CD4-positive, CD25-positive, alpha-beta regulatory T cell (primary cell): Measurements from ENCODE around the gene SHANK3. TPM values are rescaled to one million over a fixed set of nuclear protein-coding genes. Genes with fewer than 3 reads are reported as not detected.
"Not testable (repeated sequence)": the region's sequence is repeated elsewhere in the genome, so short reads cannot be mapped to it uniquely, and the experiment has no call there.

ENCODE experiments used
- ATAC-seq, 2 donors: fragments of 150-1000 bp; cut with Tn5 transposase; one replicate each; pipeline ENCODE4 v1.10.0; 2021; ENCODE audit warnings: low read depth in 2 of 2, moderate number of reproducible peaks in 2 of 2, moderate library complexity in 1 of 2
- DNase-seq, 3 donors: peaks; one replicate each; pipeline versions ENCODE4 v3.0.0 to v3.0.0-alpha.2; 2012 to 2022; ENCODE audit warnings: mixed read lengths in 1 of 3
- H3K27ac ChIP-seq: one replicate; pipeline ENCODE4 v1.7.0; 2013; ENCODE audit warnings: mild to moderate bottlenecking, low read length; ENCODE audit not compliant: insufficient read depth, poor library complexity, severe bottlenecking
- H3K27me3 ChIP-seq: one replicate; pipeline ENCODE4 v1.7.0; 2013; ENCODE audit warnings: low read length; ENCODE audit not compliant: control insufficient read depth, insufficient read depth
- H3K36me3 ChIP-seq: one replicate; pipeline ENCODE4 v1.7.0; 2013; ENCODE audit warnings: mild to moderate bottlenecking, low read length, moderate library complexity; ENCODE audit not compliant: control insufficient read depth, insufficient read depth
- H3K4me1 ChIP-seq: 2 replicates; pipeline ENCODE4 v1.7.0; 2013; ENCODE audit warnings: mild to moderate bottlenecking, low read length; ENCODE audit not compliant: insufficient read depth, control insufficient read depth, poor library complexity, severe bottlenecking
- H3K4me3 ChIP-seq: one replicate; pipeline ENCODE4 v1.7.0; 2013; ENCODE audit warnings: low read depth, mild to moderate bottlenecking, low read length, moderate library complexity
- H3K9me3 ChIP-seq, 2 experiments: 1 replicate in 1 of 2; 2 replicates in 1 of 2; pipeline ENCODE4 v1.7.0; 2013; ENCODE audit warnings: low read length in 2 of 2, mild to moderate bottlenecking in 1 of 2, moderate library complexity in 1 of 2; ENCODE audit not compliant: control insufficient read depth in 2 of 2
- H3K27ac Mint-ChIP-seq, 3 donors: one replicate each; pipeline ENCODE4 v1.8.0; 2020 to 2022; ENCODE audit warnings: mild to moderate bottlenecking in 3 of 3, mixed read lengths in 3 of 3, moderate library complexity in 2 of 3
- H3K27me3 Mint-ChIP-seq: one replicate; pipeline ENCODE4 v1.8.0; 2022; ENCODE audit warnings: mild to moderate bottlenecking, mixed read lengths
- H3K36me3 Mint-ChIP-seq: one replicate; pipeline ENCODE4 v1.8.0; 2020; ENCODE audit warnings: mixed read lengths
- H3K4me1 Mint-ChIP-seq, 4 donors: one replicate each; pipeline ENCODE4 v1.8.0; 2020 to 2022; ENCODE audit warnings: mixed read lengths in 4 of 4, mild to moderate bottlenecking in 1 of 4
- H3K4me3 Mint-ChIP-seq, 4 donors: one replicate each; pipeline ENCODE4 v1.8.0; 2020 to 2022; ENCODE audit warnings: mild to moderate bottlenecking in 4 of 4, mixed read lengths in 4 of 4, moderate library complexity in 3 of 4
- H3K9me3 Mint-ChIP-seq, 7 donors: one replicate each; pipeline ENCODE4 v1.8.0; 2020 to 2022; ENCODE audit warnings: mixed read lengths in 7 of 7, mild to moderate bottlenecking in 3 of 7, moderate library complexity in 2 of 7
- polyA plus RNA-seq, 4 donors: library from polyadenylated mRNA; unstranded; fragments of 300-500 nt; fragmentation: Illumina TruSeq; gene quantifications; one replicate each; pipeline ENCODE4 v1.2.3, GENCODE V29; 2021
- total RNA-seq: library from RNA; stranded (reverse); gene quantifications from one replicate; pipeline ENCODE4 v1.2.3, GENCODE V29; 2022

SHANK3 gene
- total and polyA plus RNA-seq, 5 donors from 2014 or later: 0.67 TPM; not detected in 4

- H3K9me3 ChIP-seq: no peaks in the 10 kb centered on the region
- DNase-seq (peak; percentile 73 to 86 (median 81)), ATAC-seq (peak; percentile 90)
- Mint-ChIP-seq H3K27me3 (no peaks in the 10 kb centered on the region), H3K27ac (peak within 1 kb of the TSS; percentile 90 to 97 (median 94)), H3K9me3 (peaks cover 0 to 2% (median 0%) of the 10 kb centered on the region in 7 donors), H3K36me3 (peaks cover 4% of the 10 kb centered on the region), H3K4me1 (peaks cover 0 to 34% (median 14%) of the 10 kb centered on the region in 4 donors), H3K4me3 (peak within 1 kb of the TSS; percentile 90 to 94 (median 92))
- peak within 1 kb of the TSS; percentile 79 for H3K27ac ChIP-seq
- peak within 1 kb of the TSS; percentile 78 for H3K4me3 ChIP-seq
- no peaks in the 10 kb centered on the region for H3K27me3 ChIP-seq
- peaks cover 31% of the 10 kb centered on the region for H3K4me1 ChIP-seq
- H3K36me3 ChIP-seq: peaks cover 2% of the 10 kb centered on the region
Observed at GRCh38 chr22:50627642-50628542, 44.7 kb upstream of the SHANK3 start, which contains the start of gene ARSA. Gene ARSA (minus strand): TSS chr22:50628152. CDS start chr22:50627779, 373 bp downstream.

- H3K4me1 Mint-ChIP-seq: peaks cover 0 to 29% (median 14%) of the 10 kb centered on the region in 4 donors
- H3K27me3 Mint-ChIP-seq: no peaks in the 10 kb centered on the region
- Histone ChIP-seq H3K4me1 (peaks cover 25% of the 10 kb centered on the region), H3K27me3 (no peaks in the 10 kb centered on the region), H3K36me3 (peaks cover 2% of the 10 kb centered on the region), H3K27ac (peak overlapping the region; percentile 79), H3K9me3 (no peaks in the 10 kb centered on the region), H3K4me3 (peak overlapping the region; percentile 78)
- DNase-seq (peak in 1 of 3 donors; percentile 6), ATAC-seq (peak in 1 of 2 donors; percentile 11)
- H3K9me3 Mint-ChIP-seq: peaks cover 0 to 2% (median 0%) of the 10 kb centered on the region in 7 donors
- peak overlapping the region; percentile 90 to 94 (median 92) for H3K4me3 Mint-ChIP-seq
- H3K36me3 Mint-ChIP-seq: peaks cover 4% of the 10 kb centered on the region
- peak overlapping the region; percentile 90 to 97 (median 94) for H3K27ac Mint-ChIP-seq
Observed at GRCh38 chr22:50628543-50629134, 44.0 kb upstream of the SHANK3 start.

GRCh38 chr22:50630376-50630775 lies 42.2 kb upstream of the SHANK3 start:
- H3K4me1 Mint-ChIP-seq: peaks cover 0 to 26% (median 14%) of the 10 kb centered on the region in 4 donors
- no peak for ATAC-seq
- H3K4me3 ChIP-seq: no peak overlapping the region
- H3K27me3 ChIP-seq: no peaks in the 10 kb centered on the region
- H3K36me3 Mint-ChIP-seq: no peaks in the 10 kb centered on the region
- peaks cover 0 to 2% (median 0%) of the 10 kb centered on the region in 7 donors for H3K9me3 Mint-ChIP-seq
- H3K27ac ChIP-seq: no peak overlapping the region
- no peak for DNase-seq
- H3K36me3 ChIP-seq: no peaks in the 10 kb centered on the region
- no peak overlapping the region for H3K27ac Mint-ChIP-seq
- H3K27me3 Mint-ChIP-seq: no peaks in the 10 kb centered on the region
- H3K9me3 ChIP-seq: no peaks in the 10 kb centered on the region
- peaks cover 25% of the 10 kb centered on the region for H3K4me1 ChIP-seq
- no peak overlapping the region for H3K4me3 Mint-ChIP-seq

GRCh38 chr22:50633086-50633485 lies 39.5 kb upstream of the SHANK3 start:
- Histone ChIP-seq H3K27ac (no peak overlapping the region), H3K4me1 (peaks cover 9% of the 10 kb centered on the region), H3K27me3 (no peaks in the 10 kb centered on the region), H3K9me3 (no peaks in the 10 kb centered on the region), H3K4me3 (no peak overlapping the region), H3K36me3 (no peaks in the 10 kb centered on the region)
- ATAC-seq (no peak), DNase-seq (no peak)
- Mint-ChIP-seq H3K27ac (no peak overlapping the region), H3K4me3 (no peak overlapping the region), H3K9me3 (peaks cover 0 to 2% (median 0%) of the 10 kb centered on the region in 7 donors), H3K36me3 (no peaks in the 10 kb centered on the region), H3K27me3 (no peaks in the 10 kb centered on the region), H3K4me1 (peaks cover 0 to 18% (median 14%) of the 10 kb centered on the region in 4 donors)

GRCh38 chr22:50633771-50634170 lies 38.9 kb upstream of the SHANK3 start:
- H3K27me3 Mint-ChIP-seq: peaks cover 4% of the 10 kb centered on the region
- Histone ChIP-seq H3K27ac (no peak overlapping the region), H3K36me3 (no peaks in the 10 kb centered on the region), H3K4me3 (no peak overlapping the region), H3K9me3 (no peaks in the 10 kb centered on the region), H3K27me3 (no peaks in the 10 kb centered on the region), H3K4me1 (peaks cover 3% of the 10 kb centered on the region)
- H3K4me3 Mint-ChIP-seq: no peak overlapping the region
- no peak for DNase-seq
- H3K9me3 Mint-ChIP-seq: no peaks in the 10 kb centered on the region
- no peak overlapping the region for H3K27ac Mint-ChIP-seq
- ATAC-seq: no peak
- peaks cover 0 to 14% (median 8%) of the 10 kb centered on the region in 4 donors for H3K4me1 Mint-ChIP-seq
- no peaks in the 10 kb centered on the region for H3K36me3 Mint-ChIP-seq

GRCh38 chr22:50635591-50635990 lies 37.0 kb upstream of the SHANK3 start:
- DNase-seq: no peak
- no peaks in the 10 kb centered on the region for H3K9me3 Mint-ChIP-seq
- H3K4me3 Mint-ChIP-seq: peak overlapping the region in 1 of 4 donors; percentile 75
- H3K4me1 ChIP-seq: no peaks in the 10 kb centered on the region
- no peaks in the 10 kb centered on the region for H3K36me3 Mint-ChIP-seq
- no peaks in the 10 kb centered on the region for H3K27me3 ChIP-seq
- no peak overlapping the region for H3K27ac Mint-ChIP-seq
- H3K27ac ChIP-seq: no peak overlapping the region
- H3K36me3 ChIP-seq: no peaks in the 10 kb centered on the region
- H3K9me3 ChIP-seq: no peaks in the 10 kb centered on the region
- peaks cover 0 to 7% (median 0%) of the 10 kb centered on the region in 4 donors for H3K4me1 Mint-ChIP-seq
- no peak for ATAC-seq
- no peak overlapping the region for H3K4me3 ChIP-seq
- peaks cover 12% of the 10 kb centered on the region for H3K27me3 Mint-ChIP-seq

- not testable (repeated sequence) for H3K27me3 ChIP-seq, H3K27ac ChIP-seq, H3K36me3 ChIP-seq, H3K4me1 ChIP-seq, H3K36me3 Mint-ChIP-seq, H3K4me3 ChIP-seq, H3K9me3 Mint-ChIP-seq, H3K4me3 Mint-ChIP-seq, ATAC-seq, H3K4me1 Mint-ChIP-seq, H3K9me3 ChIP-seq, DNase-seq
- H3K27ac Mint-ChIP-seq: peak overlapping the region in 1 of 3 donors; percentile 80
- peaks cover 27% of the 10 kb centered on the region for H3K27me3 Mint-ChIP-seq
Observed at GRCh38 chr22:50640296-50640695, 32.3 kb upstream of the SHANK3 start.
